Thymus (tissue), 11 donors: ENCODE results near the gene BOD1. TPM values are rescaled to one million over a fixed set of nuclear protein-coding genes. Genes with fewer than 3 reads are reported as not detected.

Source experiments
- DNase-seq, 9 donors: peaks; one replicate each; pipeline ENCODE4 v3.0.0-alpha.2; 2013; ENCODE audit warnings: low spot score in 9 of 9, low read depth in 6 of 9, missing footprints in 1 of 9
- H3K27ac ChIP-seq, 2 donors: one replicate each; pipeline ENCODE4 v1.5.1; 2013; ENCODE audit warnings: control low read depth in 1 of 2, low read depth in 1 of 2, low read length in 1 of 2, mild to moderate bottlenecking in 1 of 2, moderate library complexity in 1 of 2
- H3K27me3 ChIP-seq, 2 donors: one replicate each; pipeline ENCODE4 v1.5.1; 2013; ENCODE audit warnings: low read length in 1 of 2; ENCODE audit not compliant: control insufficient read depth in 2 of 2, insufficient read depth in 1 of 2
- H3K36me3 ChIP-seq, 2 donors: one replicate each; pipeline ENCODE4 v1.5.1; 2013; ENCODE audit warnings: low read length in 1 of 2, mild to moderate bottlenecking in 1 of 2, moderate library complexity in 1 of 2; ENCODE audit not compliant: control insufficient read depth in 2 of 2, insufficient read depth in 2 of 2
- H3K4me1 ChIP-seq, 2 donors: one replicate each; pipeline ENCODE4 v1.5.1; 2013; ENCODE audit warnings: low read length in 2 of 2; ENCODE audit not compliant: control insufficient read depth in 2 of 2, insufficient read depth in 2 of 2
- H3K4me3 ChIP-seq, 2 donors: one replicate each; pipeline ENCODE4 v1.5.1; 2013; ENCODE audit warnings: low read length in 2 of 2, control low read depth in 1 of 2, mild to moderate bottlenecking in 1 of 2
- H3K9me3 ChIP-seq, 2 donors: one replicate each; pipeline ENCODE4 v1.5.1; 2013; ENCODE audit warnings: low read length in 1 of 2, mild to moderate bottlenecking in 1 of 2; ENCODE audit not compliant: control insufficient read depth in 2 of 2, insufficient read depth in 1 of 2
- WGBS: extraction: QIAGEN DNeasy Blood & Tissue Kit; methylation state at CpG from one replicate; pipeline ENCODE4 v1.1.7; 2013; 5-methylcytosine and 5-hydroxymethylcytosine counted together
- polyA plus RNA-seq: library from polyadenylated mRNA; stranded (reverse); fragments of 200-250 nt; gene quantifications from one replicate; pipeline ENCODE4 v1.2.3, GENCODE V29; 2013
- total RNA-seq: library from RNA; stranded (reverse); fragments of 120-200 nt; gene quantifications from one replicate; pipeline ENCODE4 v1.2.4, GENCODE V29; 2013
- donor health status: healthy.

The BOD1 gene
- total and polyA plus RNA-seq, 2 donors = 36.7 to 38.8 TPM

- 99% methylated on average over 8 of the region's 8 CpGs for whole genome bisulfite sequencing
Measured at GRCh38 chr5:173613433-173614159, 2.9 kb downstream of the BOD1 start.

DNA sequence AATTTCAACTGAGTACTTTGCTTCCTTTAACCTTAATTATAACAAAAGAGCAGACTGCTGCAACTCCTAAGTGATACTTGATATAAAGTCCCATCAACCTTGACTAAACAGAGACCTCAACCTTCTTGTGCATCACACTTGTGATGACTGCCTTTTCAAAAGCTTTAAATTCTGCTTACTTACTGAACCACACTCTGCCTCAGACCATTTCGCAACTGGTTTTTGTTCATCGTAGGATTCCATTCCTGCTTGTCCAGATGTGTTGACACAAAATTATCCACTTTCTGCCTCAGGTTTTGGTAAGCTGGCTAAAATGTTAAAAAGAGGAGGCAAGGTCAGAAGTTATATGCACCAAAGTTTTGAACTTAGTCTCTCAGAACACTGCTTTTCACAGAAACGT, 3.5 kb downstream of the BOD1 start:
- H3K27ac ChIP-seq = no peak overlapping the region
- H3K9me3 ChIP-seq = no peaks in the 10 kb centered on the region
- 93% methylated on average over 3 of the region's 3 CpGs for WGBS
- H3K4me3 ChIP-seq = no peak overlapping the region
- peaks cover 0 to 12% of the 10 kb centered on the region in 2 donors for H3K4me1 ChIP-seq
- peaks cover 19 to 42% of the 10 kb centered on the region in 2 donors for H3K36me3 ChIP-seq
- no peak for DNase-seq
- H3K27me3 ChIP-seq = no peaks in the 10 kb centered on the region

More at GRCh38 chr5:173613433-173614159, 2.9 kb downstream of the BOD1 start:
- no peaks in the 10 kb centered on the region for H3K9me3 ChIP-seq
- H3K27ac ChIP-seq = no peak overlapping the region
- H3K4me1 ChIP-seq = peaks cover 0 to 12% of the 10 kb centered on the region in 2 donors
- H3K27me3 ChIP-seq = no peaks in the 10 kb centered on the region
- no peak for DNase-seq
- peaks cover 18 to 37% of the 10 kb centered on the region in 2 donors for H3K36me3 ChIP-seq
- H3K4me3 ChIP-seq = no peak overlapping the region

GRCh38 chr5:173611706-173612105, 4.7 kb downstream of the BOD1 start:
- H3K36me3 ChIP-seq = peaks cover 30 to 55% of the 10 kb centered on the region in 2 donors

DNA sequence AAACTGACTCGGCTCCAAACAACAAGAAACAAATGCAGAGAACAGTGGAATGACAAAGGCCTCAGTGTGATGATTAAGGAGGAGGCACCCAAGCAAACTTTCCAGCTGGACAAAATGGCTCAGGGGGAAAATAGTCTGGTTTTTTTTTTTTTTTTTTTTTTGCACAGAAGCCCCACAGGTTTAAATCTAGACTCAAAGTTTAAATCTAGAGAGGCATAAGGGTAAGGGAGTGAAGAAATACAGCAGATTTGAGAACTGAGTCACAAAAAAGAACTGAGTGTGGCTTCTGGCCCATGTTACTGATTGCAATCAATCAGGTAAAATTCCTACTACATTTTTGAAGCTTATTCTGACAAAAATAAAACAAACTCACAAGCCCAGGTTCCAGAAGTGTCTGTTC, 12.3 kb downstream of the BOD1 start:
- 99% methylated on average over 1 of the region's 1 CpG for WGBS
- peaks cover 31% of the 10 kb centered on the region in 2 donors for H3K36me3 ChIP-seq

More at GRCh38 chr5:173611706-173612105, 4.7 kb downstream of the BOD1 start:
- Histone ChIP-seq H3K4me1 (peaks cover 0 to 12% of the 10 kb centered on the region in 2 donors), H3K9me3 (no peaks in the 10 kb centered on the region), H3K27me3 (no peaks in the 10 kb centered on the region), H3K27ac (no peak overlapping the region), H3K4me3 (no peak overlapping the region)
- DNase-seq = no peak
- whole genome bisulfite sequencing = 96% methylated on average over 4 of the region's 4 CpGs

GRCh38 chr5:173602423-173602822, 14.0 kb downstream of the BOD1 start:
- H3K4me3 ChIP-seq = no peak overlapping the region
- WGBS = 91% methylated on average over 6 of the region's 6 CpGs
- no peak for DNase-seq
- no peak overlapping the region for H3K27ac ChIP-seq
- no peaks in the 10 kb centered on the region for H3K27me3 ChIP-seq
- H3K36me3 ChIP-seq = peaks cover 15 to 25% of the 10 kb centered on the region in 2 donors
- no peaks in the 10 kb centered on the region for H3K4me1 ChIP-seq
- H3K9me3 ChIP-seq = no peaks in the 10 kb centered on the region

More for the DNA sequence above, 12.3 kb downstream of the BOD1 start:
- Histone ChIP-seq H3K27ac (no peak overlapping the region), H3K4me1 (no peaks in the 10 kb centered on the region), H3K9me3 (no peaks in the 10 kb centered on the region), H3K27me3 (no peaks in the 10 kb centered on the region), H3K4me3 (no peak overlapping the region)
- no peak for DNase-seq

DNA sequence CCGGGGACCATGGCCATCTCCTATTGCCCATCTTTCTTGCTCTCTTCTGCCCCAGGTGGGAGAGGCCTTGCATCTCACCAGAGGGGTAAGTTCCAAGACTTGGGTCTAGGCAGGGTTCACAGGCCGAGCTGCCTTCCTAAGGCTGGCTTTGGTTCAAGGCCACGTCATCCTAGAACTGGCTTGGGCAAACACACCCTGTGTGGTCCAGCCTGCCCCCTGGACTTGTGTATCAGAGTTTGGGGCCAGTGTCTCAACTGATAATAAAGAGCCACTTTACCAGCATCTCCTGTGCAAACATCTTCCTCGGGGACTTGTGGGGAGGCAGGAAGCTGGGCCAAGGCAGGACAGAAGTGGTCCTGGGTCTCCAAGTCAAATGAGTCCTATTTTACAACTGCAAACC, 17.8 kb downstream of the BOD1 start:
- H3K9me3 ChIP-seq = no peaks in the 10 kb centered on the region
- H3K36me3 ChIP-seq = no peaks in the 10 kb centered on the region
- DNase-seq = no peak
- H3K4me3 ChIP-seq = no peak overlapping the region
- H3K4me1 ChIP-seq = no peaks in the 10 kb centered on the region
- no peak overlapping the region for H3K27ac ChIP-seq
- 96% methylated on average over 4 of the region's 4 CpGs for WGBS
- no peaks in the 10 kb centered on the region for H3K27me3 ChIP-seq

- H3K27me3 ChIP-seq = no peaks in the 10 kb centered on the region
- no peaks in the 10 kb centered on the region for H3K36me3 ChIP-seq
- WGBS = 98% methylated on average over 1 of the region's 1 CpG
- no peak overlapping the region for H3K4me3 ChIP-seq
- peaks cover 1 to 12% of the 10 kb centered on the region in 2 donors for H3K9me3 ChIP-seq
- DNase-seq = no peak
- H3K4me1 ChIP-seq = no peaks in the 10 kb centered on the region
- H3K27ac ChIP-seq = no peak overlapping the region
Measured at GRCh38 chr5:173597304-173597703, 19.1 kb downstream of the BOD1 start.

- Histone ChIP-seq H3K4me3 (no peak overlapping the region), H3K27me3 (no peaks in the 10 kb centered on the region), H3K27ac (no peak overlapping the region), H3K4me1 (no peaks in the 10 kb centered on the region), H3K36me3 (no peaks in the 10 kb centered on the region), H3K9me3 (peaks cover 1 to 17% of the 10 kb centered on the region in 2 donors)
- no peak for DNase-seq
- WGBS = 94% methylated on average over 3 of the region's 3 CpGs
Measured at GRCh38 chr5:173595841-173596240, 20.6 kb downstream of the BOD1 start.

DNA sequence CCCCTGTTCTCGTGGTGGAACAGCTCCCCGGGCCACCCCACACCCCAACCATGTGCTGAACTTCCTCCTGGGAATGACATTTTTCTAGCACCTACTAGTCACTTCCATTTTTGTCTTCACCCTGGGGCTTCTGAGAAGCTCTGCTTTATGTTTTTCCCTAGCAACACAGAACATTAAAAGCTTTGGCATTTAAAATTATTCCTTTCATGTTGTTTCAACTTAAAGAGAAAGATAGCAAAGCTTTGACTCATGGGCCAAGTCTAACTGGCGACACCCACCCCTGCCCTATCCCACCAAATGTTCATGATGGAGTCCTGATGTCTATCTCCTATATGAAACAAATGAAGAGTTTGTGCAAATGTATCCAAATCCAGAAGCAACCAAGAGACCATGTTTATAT, 22.4 kb downstream of the BOD1 start:
- no peak for DNase-seq
- Histone ChIP-seq H3K4me1 (no peaks in the 10 kb centered on the region), H3K27ac (no peak overlapping the region), H3K27me3 (no peaks in the 10 kb centered on the region), H3K36me3 (no peaks in the 10 kb centered on the region), H3K9me3 (peaks cover 1 to 18% of the 10 kb centered on the region in 2 donors), H3K4me3 (no peak overlapping the region)
- WGBS = 93% methylated on average over 3 of the region's 3 CpGs
